Fibroblast of the aortic adventitia (primary cell): Measurements from ENCODE around the gene RAP1GAP. TPM values are rescaled to one million over a fixed set of nuclear protein-coding genes. Genes with fewer than 3 reads are reported as not detected.

ENCODE experiments used
- DNase-seq: peaks from one replicate; pipeline ENCODE4 v3.0.0-alpha.2; 2010; ENCODE audit warnings: low read depth
- H3K4me3 ChIP-seq: 2 replicates; pipeline ENCODE4 v1.5.1; 2011; ENCODE audit warnings: low read depth, mild to moderate bottlenecking, control low read depth, low read length, moderate library complexity
- CTCF ChIP-seq: IDR thresholded peaks from 2 replicates; pipeline ENCODE4 v1.5.1; 2011; ENCODE audit warnings: mild to moderate bottlenecking, low read length, control low read depth, inconsistent platforms; ENCODE audit not compliant: insufficient read depth
- total RNA-seq: library from RNA; depleted of rRNA; stranded (reverse); fragments of >200 nt; gene quantifications from 2 replicates; pipeline ENCODE4 v1.2.3, GENCODE V29; 2012; ENCODE audit warnings: low replicate concordance

RAP1GAP gene
- total RNA-seq = 0.08 and 0.09 TPM in 2 replicates

- no peak for DNase-seq
- no peak for TF ChIP-seq CTCF
- peak within 1 kb of the TSS; percentile 35 for H3K4me3 ChIP-seq
Observed at GRCh38 chr1:21669258-21670058, at the start of gene RAP1GAP. Gene RAP1GAP (minus strand): TSS chr1:21669357. CDS start chr1:21620032, 49,325 bp downstream.

GRCh38 chr1:21716169-21716568, 47.0 kb upstream of the RAP1GAP start:
- TF ChIP-seq CTCF = no peak
- no peak for DNase-seq

GRCh38 chr1:21707891-21708290, 38.7 kb upstream of the RAP1GAP start:
- no peak for DNase-seq
- no peak for TF ChIP-seq CTCF

More at GRCh38 chr1:21716169-21716568, 47.0 kb upstream of the RAP1GAP start:
- no peak overlapping the region for H3K4me3 ChIP-seq

GRCh38 chr1:21707086-21707840, 38.1 kb upstream of the RAP1GAP start:
- DNase-seq = no peak
- no peak for TF ChIP-seq CTCF
- no peak overlapping the region for H3K4me3 ChIP-seq

More at GRCh38 chr1:21707891-21708290, 38.7 kb upstream of the RAP1GAP start:
- H3K4me3 ChIP-seq = no peak overlapping the region

GRCh38 chr1:21706151-21706835, 37.1 kb upstream of the RAP1GAP start:
- no peak overlapping the region for H3K4me3 ChIP-seq
- TF ChIP-seq CTCF = no peak
- DNase-seq = peak; percentile 38

- TF ChIP-seq CTCF = no peak
- no peak overlapping the region for H3K4me3 ChIP-seq
- DNase-seq = no peak
Observed at GRCh38 chr1:21705303-21705980, 36.3 kb upstream of the RAP1GAP start.
